GM23248 (cell line): Measurements from ENCODE around the gene TEAD1.

ENCODE experiments used
- EZH2 ChIP-seq: fragments of 200-600 bp; sonication (generic); IDR thresholded peaks from 2 replicates; pipeline ENCODE4 v1.6.1; 2018; ENCODE audit warnings: antibody characterized with exemption, mild to moderate bottlenecking; ENCODE audit not compliant: insufficient read depth, poor library complexity, severe bottlenecking
- EZH2phosphoT487 ChIP-seq: fragments of 200-600 bp; sonication (generic); IDR thresholded peaks from 2 replicates; pipeline ENCODE4 v1.6.1; 2018; ENCODE audit warnings: antibody characterized with exemption, moderate library complexity, mild to moderate bottlenecking, low read depth; ENCODE audit not compliant: insufficient read depth

- TF ChIP-seq EZH2 (no peak), EZH2phosphoT487 (no peak)
Observed at GRCh38 chr11:12871241-12871640, 197.0 kb downstream of the TEAD1 start.
